ENCODE results near the gene ZBTB16. TPM values are rescaled to one million over a fixed set of nuclear protein-coding genes. Genes with fewer than 3 reads are reported as not detected.
A peak's percentile ranks its signal among the peaks of the same experiment; 100 is the strongest.

ZBTB16 gene
- total and polyA plus RNA-seq, 2 experiments from 2014 or later, result 8.7 to 10.5 TPM

GRCh38 chr11:114256176-114256966, 196.9 kb downstream of the ZBTB16 start:
- H3K36me3 ChIP-seq, result no peaks in the 10 kb centered on the region
- H3K4me3 ChIP-seq, result no peak overlapping the region
- no peak for TF ChIP-seq CTCF (IDR thresholded peaks at IDR 0.05; ENCODE audit: low read depth, low read length)
- no peak overlapping the region for H3K27ac ChIP-seq
- H3K27me3 ChIP-seq, result no peaks in the 10 kb centered on the region
- H3K4me1 ChIP-seq (ENCODE audit: low read depth), result peaks cover 38% of the 10 kb centered on the region
- H3K9me3 ChIP-seq (ENCODE audit: low read depth), result no peaks in the 10 kb centered on the region
- DNase-seq (ENCODE audit: low read depth in 1 of 2, low spot score in 1 of 2), result no peak

- H3K27ac ChIP-seq, result no peak overlapping the region
- DNase-seq (ENCODE audit: low read depth in 1 of 2, low spot score in 1 of 2), result no peak
- H3K36me3 ChIP-seq, result no peaks in the 10 kb centered on the region
- no peak overlapping the region for H3K4me3 ChIP-seq
- H3K27me3 ChIP-seq, result no peaks in the 10 kb centered on the region
- TF ChIP-seq CTCF (IDR thresholded peaks at IDR 0.05; ENCODE audit: low read depth, low read length), result no peak
- H3K4me1 ChIP-seq (ENCODE audit: low read depth), result peaks cover 38% of the 10 kb centered on the region
- no peaks in the 10 kb centered on the region for H3K9me3 ChIP-seq (ENCODE audit: low read depth)
Observed at GRCh38 chr11:114256967-114257286, 197.4 kb downstream of the ZBTB16 start.

- peak; percentile 46 for TF ChIP-seq CTCF (IDR thresholded peaks at IDR 0.05; ENCODE audit: low read depth, low read length)
- peak; percentile 43 to 69 for DNase-seq (ENCODE audit: low read depth in 1 of 2, low spot score in 1 of 2)
- peaks cover 38% of the 10 kb centered on the region for H3K4me1 ChIP-seq (ENCODE audit: low read depth)
- H3K27ac ChIP-seq, result no peak overlapping the region
- no peaks in the 10 kb centered on the region for H3K36me3 ChIP-seq
- H3K27me3 ChIP-seq, result no peaks in the 10 kb centered on the region
- H3K4me3 ChIP-seq, result no peak overlapping the region
- H3K9me3 ChIP-seq (ENCODE audit: low read depth), result no peaks in the 10 kb centered on the region
Observed at GRCh38 chr11:114257621-114258558, 198.4 kb downstream of the ZBTB16 start.

GRCh38 chr11:114258696-114259095, 199.2 kb downstream of the ZBTB16 start:
- Histone ChIP-seq H3K27me3 (no peaks in the 10 kb centered on the region), H3K36me3 (no peaks in the 10 kb centered on the region), H3K4me1 (ENCODE audit: low read depth) (peaks cover 45% of the 10 kb centered on the region), H3K9me3 (ENCODE audit: low read depth) (no peaks in the 10 kb centered on the region), H3K4me3 (no peak overlapping the region), H3K27ac (no peak overlapping the region)
- no peak for DNase-seq (ENCODE audit: low read depth in 1 of 2, low spot score in 1 of 2)
- no peak for TF ChIP-seq CTCF (IDR thresholded peaks at IDR 0.05; ENCODE audit: low read depth, low read length)

GRCh38 chr11:114259124-114259526, 199.6 kb downstream of the ZBTB16 start:
- DNase-seq (ENCODE audit: low read depth in 1 of 2, low spot score in 1 of 2), result no peak
- Histone ChIP-seq H3K9me3 (ENCODE audit: low read depth) (no peaks in the 10 kb centered on the region), H3K4me3 (no peak overlapping the region), H3K27me3 (no peaks in the 10 kb centered on the region), H3K4me1 (ENCODE audit: low read depth) (peaks cover 45% of the 10 kb centered on the region), H3K27ac (no peak overlapping the region), H3K36me3 (no peaks in the 10 kb centered on the region)
- no peak for TF ChIP-seq CTCF (IDR thresholded peaks at IDR 0.05; ENCODE audit: low read depth, low read length)

Data from cardiac muscle cell (in vitro differentiated cells and primary cell).